Measurements from ENCODE around the gene XPNPEP3. TPM values are rescaled to one million over a fixed set of nuclear protein-coding genes. Genes with fewer than 3 reads are reported as not detected.

XPNPEP3 gene
- total and polyA plus RNA-seq, 4 donors: 5.1 to 24.1 (median 10.4) TPM

DNA sequence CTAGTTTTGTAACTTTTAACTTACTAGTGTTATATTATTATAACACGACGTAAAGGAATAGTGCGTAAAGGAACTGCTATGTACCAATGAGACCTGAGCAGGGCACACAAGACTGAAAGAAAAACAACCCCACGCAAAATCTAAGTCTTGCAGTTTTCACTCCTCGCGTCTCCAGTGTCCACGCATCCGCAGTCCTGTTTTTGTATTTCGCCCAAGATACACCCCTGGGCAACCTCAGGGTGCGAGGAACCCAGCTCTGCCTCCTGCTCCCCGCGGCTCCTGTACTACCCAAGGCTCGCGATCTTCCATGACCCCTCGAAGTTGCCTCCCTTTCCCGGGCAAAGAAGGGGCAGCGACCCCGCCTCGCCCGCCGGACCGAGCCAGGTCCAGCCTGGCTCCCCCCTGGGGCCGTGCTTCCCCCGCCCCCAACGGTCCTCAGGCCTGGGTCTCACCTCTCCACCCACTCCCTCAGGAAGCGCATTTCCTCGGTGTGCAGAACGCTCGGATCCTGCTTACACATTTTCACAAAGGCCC lies 902 bp upstream of the XPNPEP3 start:
- 0 to 1% methylated on average over 29 of the region's 29 CpGs for WGBS, 2 donors
- TF ChIP-seq CTCF (IDR thresholded peaks at IDR 0.05; ENCODE audit: control extremely low read depth, extremely low read depth): no peak
- ATAC-seq (ENCODE audit: insufficient read depth, low FRiP score) (peak; percentile 16), DNase-seq (peak; percentile 35 to 55 (median 48))
- peaks cover 0 to 6% (median 2%) of the 10 kb centered on the region in 4 donors for H3K36me3 ChIP-seq (ENCODE audit: control insufficient read depth in 4 of 4, insufficient read depth in 4 of 4, low read length in 4 of 4)
- peak overlapping the region; percentile 87 to 94 for H3K9ac ChIP-seq (ENCODE audit: insufficient read depth in 1 of 2, low read length in 2 of 2)
- peak overlapping the region; percentile 94 for H3K4me3 ChIP-seq
- H3K27ac ChIP-seq (ENCODE audit: low read depth in 1 of 2, low read length in 1 of 2): peak overlapping the region; percentile 96 to 98
- no peaks in the 10 kb centered on the region for H3K9me3 ChIP-seq (ENCODE audit: control insufficient read depth in 4 of 4, insufficient read depth in 3 of 4, low read length in 3 of 4)
- H3K27me3 ChIP-seq (ENCODE audit: control insufficient read depth in 3 of 3, insufficient read depth in 3 of 3, low read length in 2 of 3): no peaks in the 10 kb centered on the region
- peaks cover 7 to 42% (median 14%) of the 10 kb centered on the region in 5 donors for H3K4me1 ChIP-seq (ENCODE audit: control insufficient read depth in 5 of 5, insufficient read depth in 5 of 5, low read length in 5 of 5)

GRCh38 chr22:40857309-40857855 lies 434 bp downstream of the XPNPEP3 start:
- H3K4me1 ChIP-seq (ENCODE audit: control insufficient read depth in 5 of 5, insufficient read depth in 5 of 5, low read length in 5 of 5): peaks cover 7 to 38% (median 14%) of the 10 kb centered on the region in 5 donors
- peak; percentile 3 for ATAC-seq (ENCODE audit: insufficient read depth, low FRiP score)
- H3K27ac ChIP-seq (ENCODE audit: low read depth in 1 of 2, low read length in 1 of 2): peak overlapping the region; percentile 96 to 98
- TF ChIP-seq CTCF (IDR thresholded peaks at IDR 0.05; ENCODE audit: control extremely low read depth, extremely low read depth): no peak
- H3K4me3 ChIP-seq: peak overlapping the region; percentile 92
- H3K9ac ChIP-seq (ENCODE audit: insufficient read depth in 1 of 2, low read length in 2 of 2): peak overlapping the region; percentile 83 to 91
- H3K27me3 ChIP-seq (ENCODE audit: control insufficient read depth in 3 of 3, insufficient read depth in 3 of 3, low read length in 2 of 3): no peaks in the 10 kb centered on the region
- no peak for DNase-seq
- H3K36me3 ChIP-seq (ENCODE audit: control insufficient read depth in 4 of 4, insufficient read depth in 4 of 4, low read length in 4 of 4): peaks cover 0 to 10% (median 2%) of the 10 kb centered on the region in 4 donors
- WGBS, 2 donors: 5 to 7% methylated on average over 18 of the region's 18 CpGs
- no peaks in the 10 kb centered on the region for H3K9me3 ChIP-seq (ENCODE audit: control insufficient read depth in 4 of 4, insufficient read depth in 3 of 4, low read length in 3 of 4)

- H3K36me3 ChIP-seq (ENCODE audit: control insufficient read depth in 4 of 4, insufficient read depth in 4 of 4, low read length in 4 of 4): peaks cover 0 to 10% (median 1%) of the 10 kb centered on the region in 4 donors
- no peak within 1 kb of the TSS for H3K27ac ChIP-seq (ENCODE audit: low read depth in 1 of 2, low read length in 1 of 2)
- ATAC-seq (ENCODE audit: insufficient read depth, low FRiP score) (no peak), DNase-seq (no peak)
- peaks cover 0 to 7% (median 3%) of the 10 kb centered on the region in 5 donors for H3K4me1 ChIP-seq (ENCODE audit: control insufficient read depth in 5 of 5, insufficient read depth in 5 of 5, low read length in 5 of 5)
- H3K9me3 ChIP-seq (ENCODE audit: control insufficient read depth in 4 of 4, insufficient read depth in 3 of 4, low read length in 3 of 4): no peaks in the 10 kb centered on the region
- no peaks in the 10 kb centered on the region for H3K27me3 ChIP-seq (ENCODE audit: control insufficient read depth in 3 of 3, insufficient read depth in 3 of 3, low read length in 2 of 3)
- no peak within 1 kb of the TSS for H3K4me3 ChIP-seq
- no peak within 1 kb of the TSS for H3K9ac ChIP-seq (ENCODE audit: insufficient read depth in 1 of 2, low read length in 2 of 2)
- WGBS, 2 donors: 89 to 92% methylated on average over 3 of the region's 3 CpGs
- TF ChIP-seq CTCF (IDR thresholded peaks at IDR 0.05; ENCODE audit: control extremely low read depth, extremely low read depth): no peak
Observed at GRCh38 chr22:40862013-40862412, 5.1 kb downstream of the XPNPEP3 start, which contains the start of gene DNAJB7. Gene DNAJB7 (minus strand): TSS chr22:40862113. CDS start chr22:40861994, 119 bp downstream.

Measured in lung (tissue), 12 donors.